Activated CD4-positive, alpha-beta T cell treated with anti-CD3 and anti-CD28 coated beads, Interleukin-2, amount 50 U/mL, for 1 hour (primary cell): Measurements from ENCODE around the gene ATP5F1E.
"Not testable (repeated sequence)": the region's sequence is repeated elsewhere in the genome, so short reads cannot be mapped to it uniquely, and the experiment has no call there.

Source experiments
- DNase-seq: peaks from one replicate; pipeline ENCODE4 v3.0.0-alpha.2; 2020

The ATP5F1E gene

GRCh38 chr20:59042796-59043631 lies 10.9 kb upstream of the ATP5F1E start:
- peak; percentile 93 for DNase-seq

- DNase-seq: no peak
Measured at GRCh38 chr20:59042151-59042795, 10.1 kb upstream of the ATP5F1E start, which contains the start of gene PRELID3B. Gene PRELID3B (minus strand): TSS chr20:59042786. CDS start chr20:59042730, 56 bp downstream.

- not testable (repeated sequence) for DNase-seq
Measured at GRCh38 chr20:59041487-59041886, 9.4 kb upstream of the ATP5F1E start.

- no peak for DNase-seq
Measured at GRCh38 chr20:59040667-59041066, 8.5 kb upstream of the ATP5F1E start.

- no peak for DNase-seq
Measured at GRCh38 chr20:59039233-59039632, 7.1 kb upstream of the ATP5F1E start.

GRCh38 chr20:59037386-59037785 lies 5.3 kb upstream of the ATP5F1E start:
- DNase-seq: no peak

GRCh38 chr20:59035381-59035780 lies 3.2 kb upstream of the ATP5F1E start:
- DNase-seq: no peak

GRCh38 chr20:59033616-59034165 lies 1.6 kb upstream of the ATP5F1E start:
- DNase-seq: no peak

- DNase-seq: no peak
Measured at GRCh38 chr20:59033093-59033492, 958 bp upstream of the ATP5F1E start.

GRCh38 chr20:59032713-59033059 lies 551 bp upstream of the ATP5F1E start:
- DNase-seq: no peak

- no peak for DNase-seq
Measured at GRCh38 chr20:59031564-59032022, 542 bp downstream of the ATP5F1E start.

GRCh38 chr20:59030911-59031563 lies 1.1 kb downstream of the ATP5F1E start:
- no peak for DNase-seq

- DNase-seq: no peak
Measured at GRCh38 chr20:59028812-59029211, 3.3 kb downstream of the ATP5F1E start.

GRCh38 chr20:59027741-59028320 lies 4.3 kb downstream of the ATP5F1E start:
- DNase-seq: no peak

GRCh38 chr20:59026904-59027740 lies 5.0 kb downstream of the ATP5F1E start:
- DNase-seq: no peak

GRCh38 chr20:59025511-59025910 lies 6.6 kb downstream of the ATP5F1E start:
- DNase-seq: no peak

GRCh38 chr20:59025086-59025485 lies 7.0 kb downstream of the ATP5F1E start:
- DNase-seq: no peak

- no peak for DNase-seq
Measured at GRCh38 chr20:59024111-59024530, 8.0 kb downstream of the ATP5F1E start.

- no peak for DNase-seq
Measured at GRCh38 chr20:59023616-59024015, 8.5 kb downstream of the ATP5F1E start.

GRCh38 chr20:59022754-59023153 lies 9.4 kb downstream of the ATP5F1E start:
- no peak for DNase-seq

GRCh38 chr20:59020938-59021551 lies 11.1 kb downstream of the ATP5F1E start:
- DNase-seq: no peak

GRCh38 chr20:59019217-59019616 lies 12.9 kb downstream of the ATP5F1E start, which contains the start of gene TUBB1:
Gene TUBB1 (plus strand): TSS chr20:59019429. CDS start chr20:59019523, 94 bp downstream.
- DNase-seq: no peak
